B cell (primary cell): ENCODE measurements around the gene DMXL1.

Experiments used
- EZH2 ChIP-seq: IDR thresholded peaks from 2 replicates; pipeline ENCODE4 v1.6.1; 2012; ENCODE audit warnings: borderline replicate concordance, low read depth, mild to moderate bottlenecking, moderate library complexity, low read length; ENCODE audit not compliant: insufficient read depth, poor library complexity, severe bottlenecking
- TF ChIP-seq, protein P1 (sequence below): fragments of 200-600 bp; IDR thresholded peaks from one replicate; pipeline ENCODE4 v1.8.0; 2022; ENCODE audit warnings: antibody characterized with exemption, mild to moderate bottlenecking

GRCh38 chr5:119058979-119059529, 11.8 kb upstream of the DMXL1 start:
- TF ChIP-seq, protein P1, sequence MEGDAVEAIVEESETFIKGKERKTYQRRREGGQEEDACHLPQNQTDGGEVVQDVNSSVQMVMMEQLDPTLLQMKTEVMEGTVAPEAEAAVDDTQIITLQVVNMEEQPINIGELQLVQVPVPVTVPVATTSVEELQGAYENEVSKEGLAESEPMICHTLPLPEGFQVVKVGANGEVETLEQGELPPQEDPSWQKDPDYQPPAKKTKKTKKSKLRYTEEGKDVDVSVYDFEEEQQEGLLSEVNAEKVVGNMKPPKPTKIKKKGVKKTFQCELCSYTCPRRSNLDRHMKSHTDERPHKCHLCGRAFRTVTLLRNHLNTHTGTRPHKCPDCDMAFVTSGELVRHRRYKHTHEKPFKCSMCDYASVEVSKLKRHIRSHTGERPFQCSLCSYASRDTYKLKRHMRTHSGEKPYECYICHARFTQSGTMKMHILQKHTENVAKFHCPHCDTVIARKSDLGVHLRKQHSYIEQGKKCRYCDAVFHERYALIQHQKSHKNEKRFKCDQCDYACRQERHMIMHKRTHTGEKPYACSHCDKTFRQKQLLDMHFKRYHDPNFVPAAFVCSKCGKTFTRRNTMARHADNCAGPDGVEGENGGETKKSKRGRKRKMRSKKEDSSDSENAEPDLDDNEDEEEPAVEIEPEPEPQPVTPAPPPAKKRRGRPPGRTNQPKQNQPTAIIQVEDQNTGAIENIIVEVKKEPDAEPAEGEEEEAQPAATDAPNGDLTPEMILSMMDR = no peak
- no peak for TF ChIP-seq EZH2
